COLO829 (cell line): Measurements from ENCODE around the gene ZNF341.
"Not testable (repeated sequence)": the region's sequence is repeated elsewhere in the genome, so short reads cannot be mapped to it uniquely, and the experiment has no call there.

Experiments
- DNase-seq: peaks from one replicate; pipeline ENCODE4 v3.0.0; 2012; ENCODE audit warnings: low spot score

ZNF341 gene

DNA sequence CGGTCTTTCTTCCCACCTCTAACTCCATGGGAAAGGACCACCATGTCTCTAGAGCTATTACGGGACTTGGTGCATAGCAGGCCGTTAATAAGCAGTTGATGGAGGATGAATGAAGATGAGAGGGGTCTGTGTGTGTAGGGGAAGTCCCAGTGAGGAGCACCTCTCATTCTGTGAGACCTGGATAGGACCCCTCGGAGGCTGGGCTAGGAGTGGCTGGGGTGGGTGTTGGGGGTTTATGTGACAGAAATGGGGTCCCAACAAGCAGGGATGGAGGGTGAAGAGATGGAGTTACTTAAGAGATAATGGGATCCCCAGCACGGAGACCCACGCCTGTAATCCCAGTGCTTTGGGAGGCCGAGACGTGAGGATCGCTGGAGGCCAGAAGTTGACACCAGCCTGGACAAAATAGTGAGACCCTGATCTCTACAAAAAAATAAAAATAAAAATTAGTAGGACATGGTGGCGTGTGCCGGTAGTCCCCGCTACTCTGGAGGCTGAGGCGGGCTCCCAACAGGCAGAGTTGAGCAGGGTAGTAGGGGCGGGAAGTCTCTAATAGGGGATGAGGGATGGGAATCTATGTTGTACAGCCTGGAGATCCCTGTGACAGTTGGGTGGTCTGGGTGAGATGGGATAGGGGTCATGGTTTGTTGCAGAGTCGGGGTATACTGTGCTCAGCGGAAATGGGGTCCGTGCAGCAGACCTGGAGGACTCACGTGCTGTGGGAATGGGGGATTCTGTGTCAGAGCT is 677 bp upstream of the ZNF341 start:
- DNase-seq, result no peak

DNA sequence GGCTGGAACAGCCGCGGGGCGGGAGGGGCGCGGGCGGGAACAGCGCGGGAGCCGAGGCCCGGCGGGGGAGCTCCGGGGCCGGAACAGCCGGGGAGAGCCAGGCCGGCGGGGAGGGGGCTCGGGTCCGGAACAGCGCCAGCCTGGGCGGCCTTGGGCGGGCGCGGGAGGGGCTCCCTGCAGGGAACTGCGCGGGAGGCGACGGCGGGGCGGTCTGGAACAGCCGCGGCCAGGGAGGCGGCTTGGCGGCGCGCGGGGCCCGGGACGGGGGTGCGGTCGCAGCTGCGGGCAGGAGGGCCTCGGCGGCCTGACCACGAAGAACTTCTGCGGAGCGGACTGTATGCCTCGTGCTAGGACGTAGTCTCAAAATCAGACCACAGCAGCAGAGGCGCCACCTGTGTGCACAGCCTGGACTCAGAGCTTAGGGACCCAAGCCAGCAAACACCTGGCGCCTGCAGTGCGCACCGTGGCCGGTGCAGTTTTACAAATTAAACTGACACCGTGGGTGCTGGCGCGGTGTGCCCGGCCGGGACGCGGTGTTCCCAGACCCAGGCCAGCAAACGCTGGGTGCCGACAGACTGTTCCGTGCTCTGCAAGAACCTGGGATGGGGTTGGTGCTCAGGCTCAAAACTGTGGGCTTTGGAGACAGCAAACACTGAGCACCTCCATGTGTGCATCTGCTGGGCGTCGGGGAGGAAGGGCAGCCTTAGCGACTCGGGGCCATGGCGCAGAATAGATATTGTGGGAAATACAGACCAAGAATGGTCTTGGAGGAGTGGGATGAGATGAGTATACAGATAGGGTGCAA is 572 bp downstream of the ZNF341 start:
- DNase-seq, result no peak

DNA sequence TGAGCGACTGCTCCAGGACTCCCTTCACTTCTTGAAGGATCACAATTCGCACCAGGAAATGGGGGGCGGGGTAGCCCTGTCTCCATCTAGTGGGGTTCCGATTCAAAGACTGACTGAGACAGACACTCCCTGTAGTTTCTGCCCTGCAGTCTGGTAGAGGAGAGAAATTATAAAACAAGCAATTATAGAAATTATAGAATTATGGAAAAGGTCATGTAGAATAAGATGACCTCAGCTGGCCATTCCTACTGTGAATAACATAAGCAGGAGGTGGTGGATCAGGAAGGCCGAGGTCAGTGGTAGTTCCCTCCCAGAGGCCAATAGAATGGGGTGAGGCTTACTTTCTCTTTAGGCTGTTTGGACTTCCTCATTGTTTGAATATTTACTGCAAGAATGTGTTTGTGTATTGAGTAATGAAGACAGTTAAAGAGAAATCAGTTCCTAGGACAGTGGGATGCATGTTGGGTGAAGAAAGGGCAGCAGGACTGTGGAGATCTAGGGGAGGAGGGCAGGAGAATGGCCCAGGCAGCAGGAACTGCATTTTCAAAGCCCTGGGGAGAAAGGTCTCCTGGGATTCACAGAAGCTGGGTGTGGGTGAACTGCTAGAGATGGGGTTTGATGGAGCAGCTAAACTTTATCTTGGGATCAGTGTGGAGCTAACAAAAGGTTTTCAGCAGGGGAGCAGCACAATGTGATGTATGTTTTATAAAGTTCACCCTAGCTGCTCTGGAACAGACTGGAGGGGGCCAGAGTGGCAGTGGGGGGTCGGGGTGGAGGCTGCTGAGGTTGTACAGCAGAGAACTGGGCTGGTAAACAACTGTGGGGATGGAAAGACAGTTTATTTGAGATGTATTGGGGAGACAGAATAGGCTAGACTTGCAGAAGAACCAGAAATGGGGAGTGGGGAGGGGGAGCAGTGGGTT is 2.1 kb downstream of the ZNF341 start:
- no peak for DNase-seq

DNA sequence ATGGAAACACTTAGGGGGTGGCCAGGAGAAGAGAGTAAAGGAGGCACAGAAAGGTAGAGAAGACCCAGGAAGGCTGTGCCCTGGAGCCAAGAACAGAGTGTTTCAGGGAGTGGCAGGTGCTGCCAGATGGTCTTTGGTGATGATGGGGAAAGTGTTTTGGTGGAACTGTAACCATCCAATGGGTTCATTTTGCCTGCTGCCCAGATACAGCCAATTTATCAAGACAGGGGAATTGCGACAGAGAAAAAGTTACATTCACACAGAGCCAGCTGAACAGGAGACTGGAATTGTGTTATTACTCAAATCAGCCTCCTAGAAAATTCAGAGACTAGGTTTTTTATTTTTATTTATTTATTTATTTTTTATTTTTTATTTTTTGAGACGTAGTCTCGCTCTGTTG is 5.2 kb downstream of the ZNF341 start:
- DNase-seq, result no peak

DNA sequence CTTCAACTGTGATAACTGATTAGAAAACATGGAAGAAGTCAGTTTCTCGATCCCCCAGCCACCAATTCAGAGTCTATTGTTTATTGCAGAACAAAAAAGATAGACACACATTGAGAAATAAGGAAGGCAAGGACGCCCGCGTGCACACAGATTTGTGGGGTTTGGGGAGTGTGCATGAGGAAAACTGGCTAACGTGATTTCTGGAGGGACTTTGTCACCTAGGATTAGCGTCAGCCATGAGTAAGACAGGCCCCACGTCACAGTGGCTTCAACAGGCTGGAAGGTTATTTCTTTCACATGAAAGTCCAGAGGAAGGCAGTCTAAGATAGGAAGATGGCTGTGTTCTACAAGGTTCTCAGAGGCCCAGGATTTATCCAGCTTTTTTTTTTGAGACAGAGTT is 7.7 kb downstream of the ZNF341 start:
- no peak for DNase-seq

DNA sequence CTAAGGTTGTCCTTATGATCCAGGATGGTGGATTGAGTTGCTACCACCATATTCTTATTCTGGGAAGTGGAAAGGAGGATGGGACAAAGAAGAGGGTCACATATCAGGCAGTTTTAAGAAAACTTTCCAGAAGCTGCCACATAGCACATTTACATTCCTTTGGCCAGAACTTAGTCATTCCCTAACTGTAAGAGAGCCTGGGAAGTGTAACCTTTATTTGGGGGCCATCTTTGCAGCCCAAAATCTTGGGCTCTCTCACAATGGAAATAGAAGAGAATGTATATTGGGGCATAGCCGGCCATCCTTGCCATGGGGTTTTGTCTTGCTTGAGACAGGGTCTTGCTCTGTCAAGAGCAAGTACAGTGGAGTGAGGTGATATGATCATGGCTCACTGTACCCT is 8.4 kb downstream of the ZNF341 start:
- DNase-seq, result no peak

DNA sequence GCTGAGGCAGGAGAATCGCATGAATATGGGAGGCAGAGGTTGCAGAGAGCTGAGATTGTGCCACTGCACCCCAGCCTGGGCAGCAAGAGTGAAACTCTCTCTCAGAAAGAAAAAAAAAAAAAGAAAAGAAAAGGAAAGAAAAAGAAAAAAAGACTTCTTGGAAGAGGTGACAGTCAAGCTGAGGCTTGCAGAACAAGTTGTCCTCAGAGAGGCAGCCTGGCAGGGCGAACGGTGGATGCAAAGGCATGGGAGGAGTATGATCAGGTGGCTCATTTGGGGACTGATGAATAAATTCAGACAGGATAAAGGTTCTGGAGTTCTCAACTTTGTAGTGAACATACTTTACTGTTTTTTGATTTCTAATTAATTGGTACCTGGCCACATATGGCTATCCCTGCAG is 12.4 kb downstream of the ZNF341 start:
- no peak for DNase-seq

DNA sequence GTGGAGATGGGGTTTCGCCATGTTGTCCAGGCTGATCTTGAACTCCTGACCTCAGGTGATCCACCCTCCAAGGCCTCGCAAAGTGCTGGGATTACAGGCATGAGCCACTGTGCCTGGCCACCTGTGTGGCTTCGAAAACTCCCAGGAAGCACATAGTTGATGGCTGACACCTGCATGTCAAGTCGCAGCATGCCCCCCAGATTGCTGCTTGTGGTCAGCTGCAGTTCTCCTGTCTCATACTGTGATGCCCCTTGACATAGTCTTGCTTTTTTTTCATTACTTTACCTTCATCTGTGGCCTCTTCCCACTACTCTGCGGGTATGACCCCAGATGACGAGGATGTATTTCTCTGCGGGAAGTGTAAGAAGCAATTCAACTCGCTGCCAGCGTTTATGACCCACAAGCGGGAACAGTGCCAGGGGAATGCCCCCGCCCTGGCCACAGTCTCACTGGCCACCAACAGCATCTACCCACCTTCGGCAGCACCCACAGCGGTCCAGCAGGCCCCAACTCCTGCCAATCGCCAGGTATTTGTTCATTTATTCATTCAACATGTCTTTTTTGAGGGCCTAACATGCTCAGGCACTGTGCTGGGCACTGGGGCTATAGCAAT is 13.1 kb downstream of the ZNF341 start:
- no peak for DNase-seq

DNA sequence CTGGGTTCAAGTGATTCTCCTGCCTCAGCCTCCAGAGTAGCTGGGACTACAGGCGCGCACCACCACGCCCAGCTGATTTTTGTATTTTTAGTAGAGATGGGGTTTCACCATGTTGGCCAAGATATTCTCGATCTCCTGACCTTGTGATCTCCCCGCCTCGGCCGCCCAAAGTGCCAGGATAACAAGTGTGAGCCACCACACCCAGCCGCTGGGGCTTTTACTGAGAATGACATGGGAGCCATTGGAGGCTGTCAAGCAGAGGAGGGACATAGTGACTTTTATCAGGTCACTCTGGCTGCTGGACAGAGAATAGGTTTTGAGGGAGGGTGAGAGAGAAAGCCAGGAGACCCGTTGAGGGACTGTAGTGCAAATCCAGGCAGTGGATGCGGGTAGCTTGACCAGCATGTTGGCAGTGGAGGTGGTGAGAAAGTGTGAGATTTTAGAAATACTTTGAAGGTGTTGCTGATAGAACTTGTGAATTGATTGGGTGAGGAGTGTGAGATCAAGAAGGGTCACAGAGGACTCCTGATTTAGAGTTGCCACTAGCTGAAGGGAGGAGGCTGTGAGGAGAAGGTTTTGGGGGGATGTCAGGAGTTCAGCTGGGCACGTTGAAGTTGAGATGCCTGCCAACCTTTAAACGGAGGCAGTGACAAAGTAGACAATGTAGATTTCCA is 14.7 kb downstream of the ZNF341 start:
- no peak for DNase-seq

DNA sequence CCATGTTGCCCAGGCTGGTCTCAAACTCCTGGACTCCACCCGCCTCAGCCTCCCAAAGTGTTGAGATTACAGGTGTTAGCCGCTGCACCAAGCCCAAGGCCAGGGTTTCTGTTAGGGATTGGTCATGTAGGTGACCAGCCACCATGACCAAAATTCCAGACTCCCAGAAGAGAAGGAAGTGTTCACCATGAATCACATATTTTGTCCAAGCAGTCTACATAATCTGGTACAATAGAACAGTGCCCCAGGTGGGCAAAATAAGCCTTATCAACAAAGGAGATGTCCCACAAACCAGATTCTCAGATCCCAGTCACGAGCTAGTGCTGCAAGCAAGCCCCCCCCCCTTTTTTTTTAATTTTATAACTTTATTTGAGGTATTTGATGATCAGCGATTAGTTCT is 20.0 kb downstream of the ZNF341 start:
- no peak for DNase-seq

DNA sequence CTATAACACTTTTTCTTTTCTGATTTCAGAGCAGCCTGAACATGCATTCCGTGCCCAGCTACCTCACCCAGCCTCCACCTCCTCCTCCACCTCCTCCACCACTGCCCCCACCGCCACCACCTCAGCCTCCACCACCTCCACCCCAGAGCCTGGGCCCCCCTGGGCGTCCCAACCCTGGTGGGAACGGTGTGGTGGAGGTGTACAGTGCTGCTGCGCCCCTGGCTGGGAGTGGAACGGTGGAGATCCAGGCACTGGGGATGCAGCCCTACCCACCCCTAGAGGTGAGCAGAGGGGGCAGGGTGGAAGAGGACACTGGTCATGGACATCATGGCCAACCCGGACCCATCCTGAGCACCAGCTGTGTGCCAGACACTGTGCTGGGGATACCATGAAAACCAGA is 21.3 kb downstream of the ZNF341 start:
- no peak for DNase-seq

DNA sequence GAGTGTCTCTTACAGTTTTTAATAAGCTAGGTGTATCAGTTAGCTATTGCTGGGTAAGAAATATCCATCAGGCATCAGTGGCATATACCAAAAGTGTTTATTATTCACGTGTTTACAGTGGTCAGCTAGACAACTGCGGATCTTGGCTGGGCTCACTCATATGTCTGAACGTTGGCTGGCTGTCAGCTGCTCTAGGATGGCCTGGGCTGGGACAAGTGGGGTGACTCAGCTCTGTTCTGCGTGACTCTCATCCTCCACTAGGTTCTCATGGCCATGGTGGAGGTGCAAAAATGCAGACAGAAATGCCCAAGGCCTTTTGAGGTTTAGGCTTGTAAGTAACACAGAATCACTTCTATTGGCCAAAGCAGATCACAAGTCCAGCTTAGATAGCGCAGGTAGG is 22.0 kb downstream of the ZNF341 start:
- no peak for DNase-seq

DNA sequence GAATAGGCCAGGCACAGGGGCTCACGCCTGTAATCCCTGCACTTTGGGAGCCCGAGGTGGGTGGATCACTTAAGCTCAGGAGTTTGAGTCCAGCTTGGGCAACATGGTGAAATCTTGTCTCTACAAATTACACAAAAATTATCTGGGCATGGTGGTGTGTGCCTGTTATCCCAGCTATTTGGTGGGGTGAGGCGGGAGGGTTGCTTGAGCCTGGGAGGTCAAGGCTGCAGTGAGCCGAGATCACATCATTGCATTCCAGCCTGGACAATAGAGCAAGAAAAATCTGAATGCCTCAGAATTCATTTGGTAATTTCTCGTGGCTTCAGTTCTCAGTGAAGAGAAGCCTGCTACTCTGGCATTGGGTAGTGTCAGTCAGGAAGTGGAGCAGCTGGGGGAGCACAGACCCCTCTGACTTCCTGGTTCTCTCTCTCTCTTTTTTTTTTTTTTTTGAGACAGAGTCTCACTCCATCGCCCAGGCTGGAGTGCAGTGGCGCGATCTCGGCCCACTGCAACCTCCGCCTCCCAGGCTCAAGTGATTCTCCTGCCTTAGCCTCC is 24.2 kb downstream of the ZNF341 start:
- not testable (repeated sequence) for DNase-seq

DNA sequence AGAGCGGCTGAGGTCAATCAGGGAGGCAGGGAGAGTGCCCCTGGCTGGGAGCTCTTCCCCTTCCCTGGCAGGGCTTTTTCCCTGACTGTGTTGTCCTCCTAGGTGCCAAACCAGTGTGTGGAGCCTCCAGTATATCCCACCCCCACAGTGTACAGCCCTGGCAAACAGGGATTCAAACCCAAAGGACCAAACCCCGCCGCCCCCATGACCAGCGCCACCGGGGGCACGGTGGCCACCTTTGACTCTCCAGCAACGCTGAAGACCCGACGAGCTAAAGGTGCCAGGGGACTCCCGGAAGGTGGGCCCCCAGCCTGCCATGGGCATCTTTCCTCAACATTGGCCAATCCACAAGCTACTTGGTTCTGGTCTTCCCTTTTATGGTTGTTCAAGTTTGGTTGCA is 25.2 kb downstream of the ZNF341 start:
- no peak for DNase-seq

DNA sequence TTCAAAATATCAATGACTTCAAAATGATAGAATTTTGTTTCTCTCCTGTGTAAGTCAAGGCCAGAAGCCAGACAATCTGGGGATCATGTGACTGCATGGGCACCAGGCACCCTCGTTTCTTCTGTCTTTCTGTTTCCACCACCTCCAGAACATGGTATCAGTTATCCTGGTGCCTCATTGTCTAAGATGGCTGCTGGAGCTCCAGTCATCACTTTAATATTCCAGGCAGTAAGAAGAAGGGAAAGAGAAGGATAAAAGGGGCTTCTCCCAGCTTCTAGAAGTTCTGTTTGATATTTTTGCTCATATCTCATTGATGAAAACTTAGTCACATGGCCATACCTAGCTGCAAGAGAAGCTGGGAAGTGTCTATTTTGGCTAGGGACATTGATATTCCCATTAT is 25.7 kb downstream of the ZNF341 start:
- DNase-seq, result no peak

DNA sequence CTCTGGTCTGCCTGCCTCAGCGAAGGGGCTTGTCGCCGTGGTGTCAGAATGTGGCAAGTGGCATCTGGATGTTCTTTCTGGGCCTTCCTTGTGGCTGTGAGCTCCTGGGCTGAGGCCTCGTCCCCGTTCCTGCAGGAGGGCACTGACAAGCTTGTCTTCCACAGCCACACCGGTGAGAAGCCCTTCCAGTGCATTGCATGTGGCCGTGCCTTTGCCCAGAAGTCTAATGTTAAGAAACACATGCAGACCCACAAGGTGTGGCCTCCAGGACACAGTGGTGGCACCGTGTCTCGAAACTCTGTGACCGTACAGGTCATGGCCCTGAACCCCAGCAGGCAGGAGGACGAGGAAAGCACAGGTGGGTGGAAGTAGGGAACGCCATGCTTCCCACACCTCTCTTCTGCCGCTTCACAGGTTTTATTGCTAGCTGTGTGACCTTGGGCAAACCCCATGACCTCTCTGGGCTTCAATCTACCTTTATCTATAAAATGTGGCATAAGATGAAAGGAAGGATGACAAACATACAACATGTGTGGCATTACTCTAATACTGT is 30.0 kb downstream of the ZNF341 start:
- no peak for DNase-seq

DNA sequence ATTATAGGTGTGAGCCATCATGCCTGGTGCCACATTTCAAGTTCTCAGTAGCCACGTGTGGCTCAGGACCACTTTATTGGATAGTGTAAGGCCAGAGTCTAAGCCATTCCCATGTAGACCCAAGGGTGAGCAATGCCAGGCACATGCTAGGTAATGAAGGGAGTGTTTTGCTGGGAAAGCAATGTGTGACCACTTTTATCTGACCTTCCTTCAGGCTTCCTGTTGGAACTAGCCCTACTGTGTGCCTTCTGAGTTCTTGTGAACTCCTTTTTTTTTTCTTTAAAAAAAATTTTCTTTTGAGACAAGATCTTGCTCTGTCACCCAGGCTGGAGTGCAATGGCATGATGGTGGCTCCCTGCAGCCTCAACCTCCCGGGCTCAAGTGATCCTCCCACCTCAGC is 33.3 kb downstream of the ZNF341 start:
- no peak for DNase-seq

DNA sequence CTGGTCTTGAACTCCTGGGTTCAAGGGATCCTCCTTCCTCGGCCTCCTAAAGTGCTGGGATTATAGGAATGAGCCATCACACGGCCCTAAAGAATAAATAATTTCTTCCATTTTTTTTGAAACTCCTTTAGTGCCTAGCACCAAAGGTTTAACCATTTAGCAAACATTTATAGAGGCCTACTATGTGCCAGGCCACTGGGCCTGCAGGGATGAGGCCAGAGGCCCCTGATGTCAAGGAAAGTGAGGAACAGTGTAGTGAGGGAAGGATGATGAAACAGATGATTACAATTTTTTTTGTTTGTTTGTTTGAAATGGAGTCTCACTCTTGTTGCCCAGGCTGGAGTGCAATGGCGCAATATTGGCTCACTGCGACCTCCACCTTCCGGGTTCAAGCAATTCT is 33.8 kb downstream of the ZNF341 start:
- DNase-seq, result no peak

DNA sequence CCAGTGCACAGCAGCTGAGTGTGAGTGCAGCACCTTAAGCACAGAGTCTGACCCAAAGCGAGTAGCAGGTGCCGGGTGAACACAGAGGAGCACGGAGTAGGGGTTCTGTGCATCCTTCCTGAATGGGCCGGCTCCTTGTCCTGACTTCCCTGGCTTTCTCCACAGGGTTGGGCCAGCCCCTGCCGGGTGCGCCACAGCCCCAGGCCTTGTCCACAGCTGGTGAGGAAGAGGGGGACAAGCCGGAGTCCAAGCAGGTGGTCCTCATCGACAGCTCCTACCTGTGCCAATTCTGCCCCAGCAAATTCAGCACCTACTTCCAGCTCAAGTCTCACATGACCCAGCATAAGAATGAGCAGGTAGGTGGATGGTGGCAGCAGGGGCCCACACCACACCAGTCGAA is 34.9 kb downstream of the ZNF341 start:
- DNase-seq, result no peak

DNA sequence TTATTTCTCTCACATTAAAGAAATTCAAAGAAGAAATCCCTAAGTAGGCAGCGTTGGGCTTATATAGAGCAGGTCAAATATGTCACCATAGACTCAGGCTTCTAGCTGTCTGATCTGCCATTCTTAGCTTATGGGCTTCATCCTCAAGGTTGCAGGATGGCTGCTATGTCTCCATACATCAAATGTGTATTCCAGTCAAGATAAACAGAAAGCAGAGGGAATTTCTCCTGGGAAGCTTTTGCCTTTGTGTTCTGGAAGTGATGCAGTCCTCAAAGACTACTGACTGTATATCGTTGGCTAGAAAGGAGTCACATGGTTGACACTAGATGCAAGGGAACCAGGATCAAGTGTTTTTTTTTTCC is 36.0 kb downstream of the ZNF341 start:
- no peak for DNase-seq

DNA sequence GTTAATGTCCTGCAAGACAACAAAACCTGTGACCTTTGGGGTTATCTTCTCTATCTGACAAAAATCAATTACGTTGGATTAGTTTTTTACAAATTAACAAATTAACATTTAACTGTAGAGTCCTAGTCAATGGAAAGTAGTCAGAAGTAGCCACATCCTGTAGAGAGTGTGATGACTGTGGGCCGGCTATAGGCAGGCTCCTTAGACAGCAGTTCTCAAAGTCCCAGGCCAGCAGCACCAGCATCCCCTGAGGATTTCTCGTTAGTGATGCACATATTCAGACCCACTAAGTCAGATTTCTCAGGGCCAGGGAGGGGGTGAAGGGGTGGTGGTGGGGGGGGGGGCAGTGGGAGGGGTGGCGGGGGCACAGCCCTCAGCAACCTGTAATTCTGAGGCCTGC is 37.2 kb downstream of the ZNF341 start:
- DNase-seq, result no peak
